H9 (cell line): ENCODE results near the gene PHKG2. TPM values are rescaled to one million over a fixed set of nuclear protein-coding genes. Genes with fewer than 3 reads are reported as not detected.

ENCODE experiments used
- DNase-seq: peaks from one replicate; pipeline ENCODE4 v3.0.0-alpha.2; 2017
- H2AFZ ChIP-seq: one replicate; pipeline ENCODE4 v1.6.1; 2013; ENCODE audit warnings: mild to moderate bottlenecking, low read length, control low read depth, moderate library complexity
- H2AK5ac ChIP-seq: 2 replicates; pipeline ENCODE4 v1.6.1; 2013; ENCODE audit warnings: low read length, control low read depth, mixed read lengths; ENCODE audit not compliant: insufficient read length
- H2BK120ac ChIP-seq: one replicate; pipeline ENCODE4 v1.6.1; 2013; ENCODE audit warnings: low read depth, mild to moderate bottlenecking, low read length, control low read depth, inconsistent platforms; ENCODE audit not compliant: poor library complexity, severe bottlenecking
- H2BK12ac ChIP-seq: 2 replicates; pipeline ENCODE4 v1.6.1; 2013; ENCODE audit warnings: low read length, control low read depth, mixed read lengths, low read depth; ENCODE audit not compliant: insufficient read length
- H2BK15ac ChIP-seq: 2 replicates; pipeline ENCODE4 v1.6.1; 2013; ENCODE audit warnings: low read depth, low read length, control low read depth
- H2BK20ac ChIP-seq: one replicate; pipeline ENCODE4 v1.6.1; 2013; ENCODE audit warnings: low read depth, mild to moderate bottlenecking, low read length, control low read depth, inconsistent platforms; ENCODE audit not compliant: poor library complexity, severe bottlenecking
- H2BK5ac ChIP-seq: 2 replicates; pipeline ENCODE4 v1.6.1; 2013; ENCODE audit warnings: low read length, control low read depth, mixed read lengths; ENCODE audit not compliant: insufficient read length
- H3K14ac ChIP-seq: 2 replicates; pipeline ENCODE4 v1.6.1; 2013; ENCODE audit warnings: low read length, control low read depth; ENCODE audit not compliant: insufficient read depth
- H3K18ac ChIP-seq: 2 replicates; pipeline ENCODE4 v1.6.1; 2013; ENCODE audit warnings: low read depth, mild to moderate bottlenecking, mixed read lengths, low read length, control low read depth; ENCODE audit not compliant: insufficient read length
- H3K23ac ChIP-seq: 2 replicates; pipeline ENCODE4 v1.6.1; 2013; ENCODE audit warnings: low read length, control low read depth, mixed read lengths, low read depth; ENCODE audit not compliant: insufficient read length
- H3K23me2 ChIP-seq: 2 replicates; pipeline ENCODE4 v1.6.1; 2013; ENCODE audit warnings: low read depth, mild to moderate bottlenecking, mixed read lengths, low read length, control low read depth; ENCODE audit not compliant: insufficient read length, poor library complexity, severe bottlenecking
- H3K27ac ChIP-seq: 2 replicates; pipeline ENCODE4 v1.5.1; 2013; ENCODE audit warnings: low read length, control low read depth, mixed read lengths, low read depth; ENCODE audit not compliant: insufficient read length
- H3K27me3 ChIP-seq: 2 replicates; pipeline ENCODE4 v1.6.1; 2013; ENCODE audit warnings: low read length, control low read depth, inconsistent platforms; ENCODE audit not compliant: insufficient read depth
- H3K4ac ChIP-seq: 2 replicates; pipeline ENCODE4 v1.6.1; 2013; ENCODE audit warnings: low read depth, mild to moderate bottlenecking, control low read depth, inconsistent platforms, low read length, moderate library complexity
- H3K4me1 ChIP-seq: 2 replicates; pipeline ENCODE4 v1.6.1; 2013; ENCODE audit warnings: low read length, control low read depth, inconsistent platforms; ENCODE audit not compliant: insufficient read depth
- H3K4me2 ChIP-seq: 2 replicates; pipeline ENCODE4 v1.6.1; 2013; ENCODE audit warnings: low read length, control low read depth, mixed read lengths; ENCODE audit not compliant: insufficient read length, insufficient read depth
- H3K56ac ChIP-seq: 2 replicates; pipeline ENCODE4 v1.6.1; 2013; ENCODE audit warnings: low read depth, mild to moderate bottlenecking, mixed read lengths, low read length, control low read depth; ENCODE audit not compliant: insufficient read length
- H3K79me1 ChIP-seq: 2 replicates; pipeline ENCODE4 v1.6.1; 2013; ENCODE audit warnings: low read depth, mild to moderate bottlenecking, moderate library complexity, low read length, control low read depth, inconsistent platforms; ENCODE audit not compliant: insufficient read depth, poor library complexity, severe bottlenecking
- H3K79me2 ChIP-seq: 2 replicates; pipeline ENCODE4 v1.6.1; 2013; ENCODE audit warnings: low read length, control low read depth, inconsistent platforms; ENCODE audit not compliant: insufficient read depth
- H3K9ac ChIP-seq: 2 replicates; pipeline ENCODE4 v1.6.1; 2013; ENCODE audit warnings: low read length, control low read depth, mixed read lengths; ENCODE audit not compliant: insufficient read length; ENCODE audit errors: extremely low read depth
- H3K9me3 ChIP-seq: one replicate; pipeline ENCODE4 v1.6.1; 2013; ENCODE audit warnings: low read depth, low read length, inconsistent platforms; ENCODE audit not compliant: control insufficient read depth
- H3T11ph ChIP-seq: one replicate; pipeline ENCODE4 v1.6.1; 2013; ENCODE audit warnings: mild to moderate bottlenecking, low read length, control low read depth, inconsistent platforms
- H4K20me1 ChIP-seq: one replicate; pipeline ENCODE4 v1.6.1; 2013; ENCODE audit not compliant: control insufficient read depth, insufficient read length, insufficient read depth
- H4K5ac ChIP-seq: 2 replicates; pipeline ENCODE4 v1.6.1; 2013; ENCODE audit warnings: low read depth, mild to moderate bottlenecking, mixed read lengths, low read length, control low read depth; ENCODE audit not compliant: insufficient read length
- H4K8ac ChIP-seq: replicated peaks from 2 replicates; pipeline ENCODE4 v1.6.1; 2013; ENCODE audit warnings: low read length, control low read depth, mixed read lengths, low read depth; ENCODE audit not compliant: insufficient read length
- H4K91ac ChIP-seq: 2 replicates; pipeline ENCODE4 v1.6.1; 2013; ENCODE audit warnings: low read depth, mild to moderate bottlenecking, moderate library complexity, mixed read lengths, low read length, control low read depth; ENCODE audit not compliant: insufficient read length
- H3K27ac Mint-ChIP-seq, 3 experiments: 2 replicates in 2 of 3; 3 replicates in 1 of 3; pipeline ENCODE4 v1.8.0; 2020 to 2021; ENCODE audit warnings: mixed read lengths in 3 of 3, mild to moderate bottlenecking in 1 of 3, moderate library complexity in 1 of 3
- H3K27me3 Mint-ChIP-seq: 2 replicates; pipeline ENCODE4 v1.8.0; 2021; ENCODE audit warnings: low read depth, mild to moderate bottlenecking, moderate library complexity, mixed read lengths
- H3K36me3 Mint-ChIP-seq, 3 experiments: 2 replicates in 2 of 3; 3 replicates in 1 of 3; pipeline ENCODE4 v1.8.0; 2020 to 2021; ENCODE audit warnings: low read depth in 3 of 3, mixed read lengths in 3 of 3; ENCODE audit not compliant: insufficient read depth in 1 of 3
- H3K4me1 Mint-ChIP-seq, 2 experiments: 2 replicates each; pipeline ENCODE4 v1.8.0; 2020; ENCODE audit warnings: mixed read lengths in 2 of 2
- H3K4me3 Mint-ChIP-seq, 2 experiments: 2 replicates in 1 of 2; 3 replicates in 1 of 2; pipeline ENCODE4 v1.8.0; 2020 to 2021; ENCODE audit warnings: mild to moderate bottlenecking in 2 of 2, mixed read lengths in 2 of 2, moderate library complexity in 1 of 2
- H3K9me3 Mint-ChIP-seq, 2 experiments: 2 replicates in 1 of 2; 3 replicates in 1 of 2; pipeline ENCODE4 v1.8.0; 2020; ENCODE audit warnings: mild to moderate bottlenecking in 2 of 2, mixed read lengths in 2 of 2, moderate library complexity in 1 of 2
- CTCF ChIP-seq: fragments of 200-600 bp; sonication (generic); conservative IDR thresholded peaks from 3 replicates; pipeline ENCODE4 v1.8.0; 2021; ENCODE audit warnings: antibody characterized with exemption, mild to moderate bottlenecking
- WGBS: extraction: QIAGEN DNeasy Blood & Tissue Kit; methylation state at CpG from one replicate; pipeline ENCODE4 v1.1.7; 2013; ENCODE audit warnings: missing lambda C conversion rate, low lambda C conversion rate, mixed read lengths; ENCODE audit not compliant: insufficient read length; ENCODE audit errors: extremely low coverage; 5-methylcytosine and 5-hydroxymethylcytosine counted together
- total RNA-seq: library from RNA; stranded (reverse); gene quantifications from 2 replicates; pipeline ENCODE4 v1.2.1, GENCODE V29; 2021

Gene PHKG2
- total RNA-seq, 1 experiment from 2014 or later: 46.6 TPM

GRCh38 chr16:30783280-30784109 is 35.3 kb downstream of the PHKG2 start:
- no peak overlapping the region for H3K27ac Mint-ChIP-seq
- Histone ChIP-seq H2AFZ (no peak overlapping the region), H2AK5ac (no peak overlapping the region), H4K8ac (no peak overlapping the region), H3K14ac (no peak overlapping the region), H3K79me2 (peaks cover 3% of the 10 kb centered on the region; the same call in 1 of the 2 replicates), H3K27ac (no peak overlapping the region), H3K4me2 (no peak overlapping the region), H3K4ac (no peak overlapping the region), H3K9me3 (no peaks in the 10 kb centered on the region), H3T11ph (no peak overlapping the region), H2BK12ac (no peak overlapping the region), H2BK5ac (no peak overlapping the region), H3K23me2 (peaks cover 12% of the 10 kb centered on the region), H3K56ac (no peak overlapping the region), H2BK15ac (no peak overlapping the region), H2BK120ac (no peak overlapping the region), H2BK20ac (no peak overlapping the region), H3K4me1 (no peaks in the 10 kb centered on the region), H4K20me1 (peaks cover 3% of the 10 kb centered on the region), H3K18ac (no peak overlapping the region), H4K91ac (no peak overlapping the region), H3K9ac (no peak overlapping the region), H4K5ac (no peak overlapping the region), H3K79me1 (peaks cover 5% of the 10 kb centered on the region), H3K23ac (no peak overlapping the region), H3K27me3 (no peaks in the 10 kb centered on the region)
- WGBS: no CpG with 5 or more reads among the region's 57 CpGs
- H3K9me3 Mint-ChIP-seq: no peaks in the 10 kb centered on the region
- peaks cover 14 to 36% (median 26%) of the 10 kb centered on the region in 3 experiments; a peak in 6 of 7 replicates for H3K36me3 Mint-ChIP-seq
- peaks cover 1% of the 10 kb centered on the region for H3K27me3 Mint-ChIP-seq
- no peak for TF ChIP-seq CTCF
- peaks cover 20 to 29% of the 10 kb centered on the region in 2 experiments for H3K4me1 Mint-ChIP-seq
- no peak for DNase-seq
- no peak overlapping the region for H3K4me3 Mint-ChIP-seq
